Uterus (tissue), 4 donors: Measurements from ENCODE around the gene ELMOD2. TPM values are rescaled to one million over a fixed set of nuclear protein-coding genes. Genes with fewer than 3 reads are reported as not detected.
A peak's percentile ranks its signal among the peaks of the same experiment; 100 is the strongest.

Experiments
- DNase-seq, 2 donors: peaks; one replicate each; pipeline ENCODE4 v3.0.0-alpha.2; 2019 to 2020
- H3K27ac ChIP-seq, 2 donors: fragments of 200-600 bp; sonication (generic); 1 replicate in 1 of 2; 2 replicates in 1 of 2; pipeline ENCODE4 v1.5.1; 2016 to 2018
- H3K27me3 ChIP-seq, 2 donors: fragments of 200-600 bp; sonication (generic); one replicate each; pipeline ENCODE4 v1.5.1; 2018 to 2019; ENCODE audit warnings: control low read depth in 1 of 2
- H3K36me3 ChIP-seq, 2 donors: fragments of 200-600 bp; sonication (generic); one replicate each; pipeline ENCODE4 v1.5.1; 2019; ENCODE audit warnings: control low read depth in 1 of 2
- H3K4me1 ChIP-seq, 2 donors: fragments of 200-600 bp; sonication (generic); one replicate each; pipeline ENCODE4 v1.5.1; 2018 to 2019; ENCODE audit warnings: control low read depth in 1 of 2
- H3K4me3 ChIP-seq, 2 donors: fragments of 200-600 bp; sonication (generic); 1 replicate in 1 of 2; 2 replicates in 1 of 2; pipeline ENCODE4 v1.5.1; 2018 to 2019; ENCODE audit warnings: mild to moderate bottlenecking in 1 of 2
- H3K9me3 ChIP-seq, 2 donors: fragments of 200-600 bp; sonication (generic); one replicate each; pipeline ENCODE4 v1.5.1; 2019; ENCODE audit warnings: control low read depth in 1 of 2
- CTCF ChIP-seq, 4 experiments: fragments of 200-600 bp in 2 of 4; fragments of 450-650 bp in 2 of 4; sonication (generic) in 2 of 4; IDR thresholded peaks; one replicate each; pipeline ENCODE4 v1.5.1; 2016 to 2019; ENCODE audit warnings: antibody characterized with exemption in 4 of 4, mild to moderate bottlenecking in 2 of 4, moderate library complexity in 1 of 4
- POLR2A ChIP-seq, 2 donors: fragments of 450-650 bp; IDR thresholded peaks; one replicate each; pipeline ENCODE4 v1.6.1; 2016; ENCODE audit warnings: antibody characterized with exemption in 2 of 2, mild to moderate bottlenecking in 1 of 2, moderate library complexity in 1 of 2
- intact Hi-C: fragments of 100-400 bp; cut with DNase I; formaldehyde crosslinking; loops from one replicate; pipeline ENCODE4 v1.15.1; 2023; ENCODE audit warnings: low total_unique reads
- total RNA-seq, 4 donors: library from RNA; depleted of rRNA in 3 of 4; stranded (reverse); fragments of >200 nt in 3 of 4; gene quantifications; one replicate each; pipeline versions ENCODE4 v1.1.0 to v1.2.4, GENCODE V29; 2014 to 2023
- donor health status: DM: yes; HTN: yes; CAD: no.

ELMOD2 gene
- total RNA-seq, 4 donors from 2014 or later, result 4.9 to 76.4 (median 19.7) TPM

- Histone ChIP-seq H3K27me3 (peaks cover 6% of the 10 kb centered on the region in 2 donors), H3K36me3 (no peaks in the 10 kb centered on the region), H3K9me3 (peaks cover 0 to 6% of the 10 kb centered on the region in 2 donors), H3K27ac (no peak within 1 kb of the TSS), H3K4me1 (peaks cover 0 to 10% of the 10 kb centered on the region in 2 donors), H3K4me3 (peak within 1 kb of the TSS; percentile 23 to 39)
- no peak for TF ChIP-seq CTCF (IDR thresholded peaks at IDR 0.05)
- TF ChIP-seq POLR2A (IDR thresholded peaks at IDR 0.05), result no peak
- peak in 1 of 2 donors; percentile 18 for DNase-seq
- intact Hi-C loops, result no loop called here
Measured at GRCh38 chr4:140568507-140569306, 44.7 kb downstream of the ELMOD2 start, which contains the start of gene UCP1. TSS of gene UCP1 (minus strand) at chr4:140568961. CDS start at chr4:140568729, 232 bp downstream.

DNA sequence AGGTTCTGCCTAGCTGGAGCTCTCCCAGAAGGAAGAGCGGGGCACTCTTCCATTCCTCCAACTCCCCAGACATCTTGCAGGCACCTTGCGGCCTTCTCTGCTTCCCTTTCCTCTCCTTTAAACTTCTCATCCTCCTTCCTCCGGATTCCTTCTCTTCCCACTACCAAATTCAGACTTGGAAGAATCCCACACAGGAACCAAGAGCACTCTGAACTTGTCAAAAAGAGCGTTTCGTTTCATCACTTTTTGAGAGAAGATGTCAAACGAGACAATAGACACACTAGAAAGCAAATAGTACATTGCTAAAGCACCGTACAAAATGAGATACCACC lies 45.3 kb downstream of the ELMOD2 start:
- peaks cover 0 to 6% of the 10 kb centered on the region in 2 donors for H3K9me3 ChIP-seq
- no peak overlapping the region for H3K27ac ChIP-seq
- H3K4me1 ChIP-seq, result peaks cover 0 to 10% of the 10 kb centered on the region in 2 donors
- DNase-seq, result no peak
- peaks cover 6% of the 10 kb centered on the region in 2 donors for H3K27me3 ChIP-seq
- TF ChIP-seq CTCF (IDR thresholded peaks at IDR 0.05) (no peak), POLR2A (IDR thresholded peaks at IDR 0.05) (no peak)
- peak overlapping the region; percentile 23 to 39 for H3K4me3 ChIP-seq
- H3K36me3 ChIP-seq, result no peaks in the 10 kb centered on the region
- intact Hi-C loops, result no loop called here

- Histone ChIP-seq H3K27me3 (peaks cover 6% of the 10 kb centered on the region in 2 donors), H3K27ac (no peak overlapping the region), H3K4me3 (no peak overlapping the region), H3K36me3 (no peaks in the 10 kb centered on the region), H3K9me3 (peaks cover 0 to 6% of the 10 kb centered on the region in 2 donors), H3K4me1 (peaks cover 0 to 10% of the 10 kb centered on the region in 2 donors)
- intact Hi-C loops, result no loop called here
- DNase-seq, result no peak
- no peak for TF ChIP-seq CTCF (IDR thresholded peaks at IDR 0.05)
- no peak for TF ChIP-seq POLR2A (IDR thresholded peaks at IDR 0.05)
Measured at GRCh38 chr4:140571620-140572019, 47.7 kb downstream of the ELMOD2 start.

DNA sequence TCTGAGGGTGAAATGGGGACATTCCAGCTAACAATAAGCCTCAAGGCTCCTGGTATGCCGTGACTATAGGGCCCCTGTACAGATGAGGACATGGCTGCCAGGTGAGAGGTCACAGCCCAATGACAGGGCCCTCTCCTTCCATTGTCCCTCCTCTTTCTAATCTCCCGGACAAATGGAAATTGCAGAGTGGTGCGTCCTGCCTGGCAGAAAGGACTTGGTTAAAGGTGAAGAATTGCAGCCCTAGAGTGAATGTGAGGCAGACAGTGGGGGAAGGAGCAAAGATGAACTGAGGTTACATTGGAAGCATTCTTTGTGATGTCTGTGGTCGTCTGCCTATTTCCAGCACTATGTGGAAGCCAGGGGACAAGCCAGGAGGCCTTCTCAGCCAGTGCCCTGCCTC lies 51.5 kb downstream of the ELMOD2 start:
- no peak for DNase-seq
- Histone ChIP-seq H3K4me3 (no peak overlapping the region), H3K36me3 (no peaks in the 10 kb centered on the region), H3K9me3 (peaks cover 0 to 6% of the 10 kb centered on the region in 2 donors), H3K27ac (no peak overlapping the region), H3K4me1 (no peaks in the 10 kb centered on the region), H3K27me3 (peaks cover 0 to 6% of the 10 kb centered on the region in 2 donors)
- TF ChIP-seq CTCF (IDR thresholded peaks at IDR 0.05), result no peak
- no peak for TF ChIP-seq POLR2A (IDR thresholded peaks at IDR 0.05)
- intact Hi-C loops, result no loop called here

DNA sequence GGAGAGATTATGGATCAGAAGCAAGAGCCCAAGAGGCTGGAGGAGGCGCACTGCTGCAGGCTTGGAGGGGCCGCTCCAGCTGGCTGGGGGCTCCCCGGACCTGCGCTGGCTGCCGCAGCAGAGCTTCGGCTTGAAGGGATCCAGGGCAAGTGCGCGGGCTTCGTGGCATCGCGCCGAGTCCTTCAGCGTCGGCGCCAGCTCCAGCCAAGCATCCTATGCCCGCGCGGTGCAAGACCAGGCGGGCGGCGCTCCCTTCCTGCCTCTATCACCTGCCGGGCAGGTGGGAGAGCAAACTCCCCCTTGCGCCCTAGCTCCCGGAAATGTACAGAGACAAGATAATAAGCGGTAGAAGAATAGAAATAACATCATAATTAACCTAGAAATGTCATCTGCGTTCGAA lies 55.3 kb downstream of the ELMOD2 start:
- H3K36me3 ChIP-seq, result no peaks in the 10 kb centered on the region
- H3K27ac ChIP-seq, result no peak overlapping the region
- H3K4me3 ChIP-seq, result no peak overlapping the region
- no peaks in the 10 kb centered on the region for H3K9me3 ChIP-seq
- no peak for DNase-seq
- intact Hi-C loops, result no loop called here
- H3K4me1 ChIP-seq, result no peaks in the 10 kb centered on the region
- no peak for TF ChIP-seq CTCF (IDR thresholded peaks at IDR 0.05)
- no peak for TF ChIP-seq POLR2A (IDR thresholded peaks at IDR 0.05)
- no peaks in the 10 kb centered on the region for H3K27me3 ChIP-seq
